Skeletal muscle satellite cell (primary cell): ENCODE measurements around the gene PRKCB.
"Not testable (repeated sequence)": the region's sequence is repeated elsewhere in the genome, so short reads cannot be mapped to it uniquely, and the experiment has no call there.

Source experiments
- H3K27me3 ChIP-seq: 2 replicates; pipeline ENCODE4 v1.7.0; 2013; ENCODE audit warnings: low read length; ENCODE audit not compliant: control insufficient read depth, insufficient read depth
- H3K36me3 ChIP-seq: 2 replicates; pipeline ENCODE4 v1.7.0; 2013; ENCODE audit warnings: mild to moderate bottlenecking, control low read depth, low read length; ENCODE audit not compliant: insufficient read depth
- H3K4me1 ChIP-seq: 2 replicates; pipeline ENCODE4 v1.7.0; 2013; ENCODE audit warnings: low read length; ENCODE audit not compliant: control insufficient read depth, insufficient read depth
- H3K4me2 ChIP-seq: 2 replicates; pipeline ENCODE4 v1.7.0; 2013; ENCODE audit warnings: mild to moderate bottlenecking, low read length
- H3K4me3 ChIP-seq: 2 replicates; pipeline ENCODE4 v1.7.0; 2013; ENCODE audit warnings: low read length
- H3K9ac ChIP-seq: 2 replicates; pipeline ENCODE4 v1.7.0; 2013; ENCODE audit warnings: mild to moderate bottlenecking, low read depth, low read length, moderate library complexity
- H3K9me3 ChIP-seq: replicated peaks from 2 replicates; pipeline ENCODE4 v1.7.0; 2013; ENCODE audit warnings: mild to moderate bottlenecking, control low read depth, low read length

Gene PRKCB

DNA sequence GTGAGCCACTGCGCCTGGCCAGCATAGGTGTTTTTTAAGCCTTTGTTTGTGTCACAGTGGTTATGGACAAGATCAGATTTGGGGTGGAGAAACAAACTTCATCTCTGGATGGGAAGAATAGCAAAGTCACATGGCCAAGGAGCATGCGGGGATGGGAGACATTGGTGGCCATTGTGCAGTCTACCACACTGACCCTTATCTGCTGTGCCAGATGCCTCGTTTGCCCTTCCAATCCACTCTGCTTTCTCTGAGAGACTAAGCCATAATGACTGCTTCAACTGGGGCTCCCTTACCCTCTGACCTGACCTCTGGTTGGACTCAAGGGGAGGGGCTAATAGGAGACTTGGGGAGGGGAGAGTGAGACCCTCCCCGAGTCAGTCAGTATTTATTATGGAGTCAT lies 166.8 kb downstream of the PRKCB start:
- no peaks in the 10 kb centered on the region for H3K36me3 ChIP-seq
- no peaks in the 10 kb centered on the region for H3K27me3 ChIP-seq
- no peak overlapping the region for H3K4me3 ChIP-seq
- H3K4me2 ChIP-seq, result no peak overlapping the region
- H3K4me1 ChIP-seq, result no peaks in the 10 kb centered on the region
- no peaks in the 10 kb centered on the region for H3K9me3 ChIP-seq
- H3K9ac ChIP-seq, result no peak overlapping the region

DNA sequence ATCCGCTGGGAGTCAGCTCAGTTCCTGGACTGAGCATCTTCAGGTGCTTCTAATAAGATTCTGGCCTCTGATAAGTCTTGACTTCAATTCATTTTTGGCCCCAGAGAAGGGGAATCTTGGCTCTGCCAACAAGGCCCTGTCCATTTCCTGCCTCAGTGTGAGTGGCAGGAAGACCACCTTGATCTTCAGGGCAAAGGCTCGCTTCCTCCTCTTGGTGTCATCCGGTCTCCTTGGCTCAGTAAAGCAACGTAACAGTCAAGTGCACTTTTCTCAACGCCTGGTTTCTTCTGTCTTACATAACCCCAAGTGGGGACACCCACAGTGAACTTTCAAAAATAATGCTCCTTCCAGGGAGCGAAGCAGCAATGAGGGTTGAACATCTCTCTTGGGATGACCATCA lies 169.8 kb downstream of the PRKCB start:
- Histone ChIP-seq H3K4me1 (no peaks in the 10 kb centered on the region), H3K27me3 (no peaks in the 10 kb centered on the region), H3K4me3 (no peak overlapping the region), H3K36me3 (no peaks in the 10 kb centered on the region), H3K4me2 (no peak overlapping the region), H3K9ac (no peak overlapping the region), H3K9me3 (no peaks in the 10 kb centered on the region)

DNA sequence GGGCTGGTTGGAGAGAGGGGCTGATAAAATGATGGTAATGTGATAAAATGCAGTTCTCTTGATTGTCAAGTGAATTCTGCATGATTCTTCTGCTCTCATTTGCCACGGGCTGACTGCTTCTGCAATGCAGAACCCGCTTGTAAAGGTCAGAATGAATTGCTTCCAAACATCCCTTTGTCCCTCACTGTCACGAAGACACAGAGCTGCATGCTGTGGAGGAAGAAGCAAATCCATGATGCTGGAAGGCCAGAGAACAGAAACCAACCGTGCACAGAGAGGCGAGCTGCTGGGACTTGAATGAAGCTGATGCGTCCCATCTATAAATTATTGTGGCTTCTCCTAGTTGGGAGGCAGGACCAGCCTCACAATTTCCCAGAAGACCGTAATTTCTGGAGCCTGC lies 171.6 kb downstream of the PRKCB start:
- Histone ChIP-seq H3K9ac (no peak overlapping the region), H3K4me3 (no peak overlapping the region), H3K9me3 (no peaks in the 10 kb centered on the region)

DNA sequence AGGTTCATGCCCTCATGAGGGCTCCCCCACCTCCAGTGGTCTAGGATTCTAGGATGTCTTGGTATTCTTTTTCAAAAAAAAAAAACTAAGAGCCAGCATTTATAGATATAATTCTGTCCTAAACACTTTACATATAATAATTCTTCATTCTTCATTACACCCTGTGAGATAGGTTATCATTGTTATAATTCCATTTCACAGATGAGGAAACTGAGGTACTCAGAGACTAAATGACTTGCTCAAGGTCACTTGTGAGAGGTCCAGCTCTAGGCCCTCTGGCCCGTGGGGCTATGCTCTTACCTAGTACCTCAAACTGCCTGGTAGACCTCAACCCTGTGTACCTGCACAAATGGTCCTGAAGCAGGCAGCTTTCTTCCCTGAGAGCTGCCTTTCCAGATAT lies 172.2 kb downstream of the PRKCB start:
- no peaks in the 10 kb centered on the region for H3K4me1 ChIP-seq
- no peaks in the 10 kb centered on the region for H3K36me3 ChIP-seq

More for the DNA sequence above, 171.6 kb downstream of the PRKCB start:
- no peak overlapping the region for H3K4me2 ChIP-seq
- H3K36me3 ChIP-seq, result no peaks in the 10 kb centered on the region
- no peaks in the 10 kb centered on the region for H3K4me1 ChIP-seq
- H3K27me3 ChIP-seq, result no peaks in the 10 kb centered on the region

DNA sequence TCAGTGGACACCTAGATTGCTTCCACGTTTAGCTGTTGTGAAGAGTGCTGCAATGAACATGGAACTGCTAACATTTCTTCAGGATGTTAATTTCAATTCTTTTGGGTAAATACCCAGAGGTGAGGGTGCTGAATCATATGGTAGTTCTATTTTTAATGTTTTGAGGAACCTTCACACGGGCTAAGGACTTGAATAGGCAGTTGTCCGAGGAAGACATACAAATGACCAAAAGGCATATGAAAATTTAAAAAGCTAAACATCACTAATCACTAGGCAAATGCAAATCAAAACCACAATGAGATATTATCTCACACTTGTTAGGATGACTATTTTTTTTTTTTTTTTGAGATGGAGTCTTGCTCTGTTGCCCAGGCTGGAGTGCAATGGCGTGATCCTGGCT lies 173.3 kb downstream of the PRKCB start:
- no peak overlapping the region for H3K4me3 ChIP-seq
- no peaks in the 10 kb centered on the region for H3K4me1 ChIP-seq
- H3K27me3 ChIP-seq, result no peaks in the 10 kb centered on the region
- H3K9me3 ChIP-seq, result no peaks in the 10 kb centered on the region
- H3K4me2 ChIP-seq, result no peak overlapping the region
- no peaks in the 10 kb centered on the region for H3K36me3 ChIP-seq
- no peak overlapping the region for H3K9ac ChIP-seq

More for the DNA sequence above, 172.2 kb downstream of the PRKCB start:
- H3K4me2 ChIP-seq, result no peak overlapping the region
- no peak overlapping the region for H3K4me3 ChIP-seq
- no peak overlapping the region for H3K9ac ChIP-seq
- H3K27me3 ChIP-seq, result no peaks in the 10 kb centered on the region
- no peaks in the 10 kb centered on the region for H3K9me3 ChIP-seq

DNA sequence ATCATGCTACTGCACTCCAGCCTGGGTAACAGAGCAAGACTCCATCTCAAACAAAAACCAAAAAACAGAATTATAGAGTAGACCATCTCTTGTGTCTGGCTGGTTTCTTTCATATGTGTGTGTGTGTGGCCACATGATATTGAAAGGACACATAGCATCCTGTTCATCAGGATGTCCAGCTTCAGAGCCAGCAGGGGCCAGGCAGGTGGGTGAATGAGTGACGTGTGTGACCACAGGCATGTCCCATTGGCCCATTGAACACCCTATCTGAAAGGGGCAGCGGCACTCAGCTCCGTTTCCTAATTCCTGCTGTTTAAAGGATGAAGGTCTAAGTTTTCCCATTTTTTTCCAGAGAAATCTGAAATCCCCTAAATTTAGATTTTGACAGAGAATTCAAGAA lies 174.2 kb downstream of the PRKCB start:
- no peak overlapping the region for H3K4me3 ChIP-seq
- H3K4me1 ChIP-seq, result no peaks in the 10 kb centered on the region

DNA sequence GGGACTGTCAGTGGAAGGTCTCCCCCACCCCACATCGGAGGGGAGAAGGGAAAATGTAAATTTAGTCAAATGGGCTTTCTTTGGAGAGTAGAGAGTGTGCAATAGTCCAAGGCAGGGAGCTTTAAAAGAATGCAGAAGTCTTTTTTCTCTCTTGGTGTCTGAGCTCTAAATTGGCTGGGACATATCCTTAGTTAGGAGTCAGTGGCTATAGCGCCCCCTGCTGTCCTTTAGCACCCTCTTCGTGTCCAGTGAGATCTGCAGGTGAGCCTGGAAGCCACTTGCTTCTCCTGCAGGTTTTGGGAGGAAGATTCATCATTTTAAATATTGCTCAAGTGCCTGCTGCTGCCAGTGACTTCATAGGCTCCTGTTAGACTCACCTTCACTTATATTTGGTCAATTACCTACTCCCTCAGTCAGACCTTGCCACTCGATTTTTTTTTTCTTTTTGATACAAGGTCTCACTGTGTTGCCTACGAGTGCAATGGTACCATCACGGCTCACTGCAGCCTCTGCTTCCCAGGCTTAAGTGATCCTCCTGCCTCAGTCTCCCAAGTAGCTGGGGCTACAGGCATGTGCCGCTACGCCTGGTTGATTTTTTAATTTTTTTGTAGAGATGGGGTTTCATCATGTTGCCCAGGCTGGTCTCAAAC lies 174.8 kb downstream of the PRKCB start:
- H3K36me3 ChIP-seq, result no peaks in the 10 kb centered on the region
- H3K27me3 ChIP-seq, result no peaks in the 10 kb centered on the region
- H3K9ac ChIP-seq, result no peak overlapping the region
- H3K4me2 ChIP-seq, result no peak overlapping the region
- H3K9me3 ChIP-seq, result no peaks in the 10 kb centered on the region
- no peaks in the 10 kb centered on the region for H3K4me1 ChIP-seq
- no peak overlapping the region for H3K4me3 ChIP-seq

More for the DNA sequence above, 174.2 kb downstream of the PRKCB start:
- H3K9me3 ChIP-seq, result no peaks in the 10 kb centered on the region
- no peak overlapping the region for H3K9ac ChIP-seq
- H3K27me3 ChIP-seq, result no peaks in the 10 kb centered on the region
- no peaks in the 10 kb centered on the region for H3K36me3 ChIP-seq
- no peak overlapping the region for H3K4me2 ChIP-seq

DNA sequence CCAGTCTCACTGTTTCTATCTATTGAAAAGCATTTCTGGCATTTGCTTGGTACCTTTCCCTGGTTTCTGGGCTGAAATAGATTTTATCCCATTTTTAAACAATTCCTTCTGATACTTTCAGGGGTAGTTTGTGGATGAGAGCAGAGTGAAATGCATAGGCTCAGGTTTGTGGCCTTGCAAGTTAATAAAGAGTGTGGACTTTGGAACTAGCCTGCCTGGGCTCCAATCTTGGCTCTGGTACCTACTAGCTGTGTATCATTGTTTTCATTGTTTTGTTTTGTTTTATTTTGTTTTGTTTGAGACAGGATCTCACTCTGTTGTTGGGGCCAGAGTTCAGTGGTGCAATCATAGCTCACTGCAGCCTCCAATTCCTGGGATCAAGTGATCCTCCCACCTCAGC lies 175.5 kb downstream of the PRKCB start:
- no peaks in the 10 kb centered on the region for H3K27me3 ChIP-seq
- no peaks in the 10 kb centered on the region for H3K9me3 ChIP-seq
- H3K4me1 ChIP-seq, result no peaks in the 10 kb centered on the region
- no peak overlapping the region for H3K4me2 ChIP-seq
- no peak overlapping the region for H3K9ac ChIP-seq
- H3K4me3 ChIP-seq, result no peak overlapping the region
- no peaks in the 10 kb centered on the region for H3K36me3 ChIP-seq

DNA sequence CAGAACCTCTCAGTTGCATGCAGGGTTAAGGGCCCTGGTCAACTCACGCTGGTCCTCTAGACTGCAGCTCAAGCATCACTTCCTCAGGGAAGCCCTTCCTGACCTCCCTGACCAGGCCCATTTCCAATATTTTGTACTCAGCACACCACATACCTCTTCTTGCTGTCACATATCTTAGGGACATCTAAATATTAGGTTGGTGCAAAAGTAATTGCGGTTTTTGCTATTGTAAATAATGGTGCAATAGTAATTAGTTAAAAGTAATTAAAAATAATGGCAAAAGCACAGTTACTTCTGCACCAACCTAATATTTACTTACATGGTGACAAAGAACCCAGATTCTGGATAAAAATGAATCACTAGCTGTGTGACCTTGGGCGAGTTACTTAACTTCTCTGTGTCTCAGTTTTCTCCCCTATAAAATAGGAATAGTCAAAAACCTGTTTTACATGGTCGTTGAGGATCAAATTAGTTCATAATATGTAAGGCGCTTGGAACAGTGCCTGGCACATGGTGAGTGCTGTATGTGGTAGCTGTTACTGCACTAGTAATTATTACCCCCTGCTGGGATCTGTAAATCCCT lies 177.4 kb downstream of the PRKCB start:
- Histone ChIP-seq H3K4me1 (no peaks in the 10 kb centered on the region), H3K9me3 (no peaks in the 10 kb centered on the region), H3K4me3 (no peak overlapping the region), H3K27me3 (no peaks in the 10 kb centered on the region), H3K4me2 (no peak overlapping the region), H3K36me3 (no peaks in the 10 kb centered on the region), H3K9ac (no peak overlapping the region)

DNA sequence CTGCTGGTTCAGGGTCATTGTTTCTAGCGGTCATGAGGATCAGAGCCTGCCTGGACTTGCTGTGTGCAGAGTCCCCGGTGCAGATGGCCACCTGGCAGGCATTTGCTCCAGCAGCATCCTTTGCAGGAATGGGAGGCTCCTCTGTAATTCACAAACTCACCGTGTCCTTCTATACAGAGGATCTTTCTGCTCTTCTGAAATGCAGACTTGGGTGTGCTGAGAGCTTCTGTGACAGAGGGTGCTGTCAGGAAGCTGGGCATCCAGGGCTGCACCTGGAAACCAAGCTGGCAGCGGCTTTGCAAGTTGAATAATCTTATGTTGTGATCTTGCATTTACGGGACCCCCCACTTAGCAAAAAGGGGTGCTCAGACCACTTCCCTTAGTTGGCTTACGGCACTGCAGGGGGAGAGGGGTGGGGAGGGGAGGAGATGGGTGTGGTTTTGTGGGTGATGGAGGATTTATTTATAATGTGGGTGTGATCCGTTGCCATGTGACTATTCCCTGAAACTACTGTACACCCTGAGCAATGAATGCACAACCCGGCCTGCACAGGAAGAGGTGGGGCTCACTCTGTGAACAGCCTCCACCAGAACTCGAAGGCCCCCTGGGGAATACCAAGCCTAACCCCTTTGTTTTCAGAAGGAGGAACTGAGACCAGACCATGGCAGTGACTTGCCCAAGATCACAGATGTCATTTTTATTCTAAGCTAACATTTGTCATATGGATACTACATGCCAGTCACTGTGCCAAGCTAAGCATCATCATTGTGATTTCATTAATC lies 178.3 kb downstream of the PRKCB start:
- H3K4me1 ChIP-seq, result no peaks in the 10 kb centered on the region
- H3K4me2 ChIP-seq, result no peak overlapping the region
- H3K9me3 ChIP-seq, result no peaks in the 10 kb centered on the region
- no peak overlapping the region for H3K9ac ChIP-seq
- no peaks in the 10 kb centered on the region for H3K27me3 ChIP-seq
- H3K4me3 ChIP-seq, result no peak overlapping the region
- H3K36me3 ChIP-seq, result no peaks in the 10 kb centered on the region

DNA sequence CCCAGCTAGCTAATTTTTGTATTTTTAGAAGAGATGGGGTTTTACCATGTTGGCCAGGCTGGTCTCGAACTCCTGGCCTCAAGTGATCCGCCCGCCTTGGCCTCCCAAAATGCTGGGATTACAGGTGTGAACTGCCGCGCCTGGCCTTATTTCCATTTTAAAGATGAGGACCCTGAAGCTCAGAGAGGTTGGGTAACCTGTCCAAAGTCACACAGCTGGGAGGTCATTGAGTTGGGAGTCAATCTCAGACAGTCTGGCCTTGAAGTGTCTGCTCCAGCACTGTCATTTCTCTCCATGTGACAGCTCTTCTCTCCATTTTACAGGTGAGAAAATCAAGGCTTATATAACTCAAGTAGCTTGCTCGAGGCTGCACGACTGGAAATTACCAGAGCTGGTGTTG lies 179.2 kb downstream of the PRKCB start:
- H3K36me3 ChIP-seq, H3K9me3 ChIP-seq, H3K9ac ChIP-seq, H3K4me3 ChIP-seq, H3K4me1 ChIP-seq, H3K27me3 ChIP-seq, H3K4me2 ChIP-seq: not testable (repeated sequence)

DNA sequence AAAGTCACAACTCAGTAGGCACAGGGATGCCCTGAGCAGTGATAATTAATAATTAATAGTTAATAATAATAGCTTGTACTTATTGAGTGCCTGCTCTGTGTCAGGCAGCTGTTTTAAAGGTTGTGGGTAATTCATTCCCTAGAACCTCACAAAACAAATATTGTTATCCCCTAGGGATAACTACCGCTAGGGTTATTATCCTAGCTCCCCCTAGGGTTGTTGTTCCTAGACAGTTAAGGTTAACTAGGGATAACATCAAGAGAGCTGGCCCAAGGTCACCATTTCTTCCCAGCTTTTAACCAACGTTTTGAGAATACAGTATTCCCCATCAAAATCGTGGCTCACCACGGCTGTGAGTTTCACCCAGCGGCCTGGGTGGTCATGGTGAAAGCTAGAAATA lies 180.1 kb downstream of the PRKCB start:
- H3K4me1 ChIP-seq, result no peaks in the 10 kb centered on the region

More for the DNA sequence above, 180.1 kb downstream of the PRKCB start:
- Histone ChIP-seq H3K4me3 (no peak overlapping the region), H3K9me3 (no peaks in the 10 kb centered on the region), H3K4me2 (no peak overlapping the region), H3K9ac (no peak overlapping the region), H3K36me3 (no peaks in the 10 kb centered on the region), H3K27me3 (no peaks in the 10 kb centered on the region)
